Right renal cortex interstitium (tissue), 3 donors: ENCODE results near the gene WDR45B. TPM values are rescaled to one million over a fixed set of nuclear protein-coding genes. Genes with fewer than 3 reads are reported as not detected.
"Not testable (repeated sequence)": the region's sequence is repeated elsewhere in the genome, so short reads cannot be mapped to it uniquely, and the experiment has no call there.

Source experiments
- DNase-seq, 3 donors: peaks; one replicate each; pipeline ENCODE4 v3.0.0-alpha.2; 2013; ENCODE audit warnings: low read depth in 3 of 3, low spot score in 2 of 3
- polyA plus RNA-seq, 3 donors: library from polyadenylated mRNA; unstranded; fragments of 120-200 nt; gene quantifications; one replicate each; pipeline ENCODE4 v1.2.1, GENCODE V29; 2013; ENCODE audit not compliant: insufficient read length in 3 of 3

Gene WDR45B
- polyA plus RNA-seq, 3 donors = 88.7 to 98.3 (median 98.2) TPM

- no peak for DNase-seq
These were observed 10.7 kb upstream of the WDR45B start for GRCh38 chr17:82658796-82659452.

GRCh38 chr17:82658331-82658730 lies 10.1 kb upstream of the WDR45B start:
- no peak for DNase-seq

- DNase-seq = no peak
These were observed 9.7 kb upstream of the WDR45B start for GRCh38 chr17:82657926-82658325.

GRCh38 chr17:82656266-82656665 lies 8.0 kb upstream of the WDR45B start:
- DNase-seq = no peak

- DNase-seq = no peak
These were observed 7.3 kb upstream of the WDR45B start for GRCh38 chr17:82655523-82655922.

GRCh38 chr17:82655038-82655479 lies 6.8 kb upstream of the WDR45B start:
- no peak for DNase-seq

GRCh38 chr17:82654611-82655010 lies 6.4 kb upstream of the WDR45B start:
- DNase-seq = not testable (repeated sequence)

GRCh38 chr17:82653651-82654528 lies 5.6 kb upstream of the WDR45B start:
- no peak for DNase-seq

GRCh38 chr17:82650723-82651122 lies 2.5 kb upstream of the WDR45B start:
- no peak for DNase-seq

- DNase-seq = no peak
These were observed 1.4 kb upstream of the WDR45B start for GRCh38 chr17:82649501-82650261.

- no peak for DNase-seq
These were observed 593 bp upstream of the WDR45B start for GRCh38 chr17:82648742-82649331.

- DNase-seq = no peak
These were observed 565 bp downstream of the WDR45B start for GRCh38 chr17:82647593-82648164.

GRCh38 chr17:82645516-82645915 lies 2.7 kb downstream of the WDR45B start:
- no peak for DNase-seq

- no peak for DNase-seq
These were observed 4.1 kb downstream of the WDR45B start for GRCh38 chr17:82644148-82644547.

- no peak for DNase-seq
These were observed 6.2 kb downstream of the WDR45B start for GRCh38 chr17:82642022-82642421.

GRCh38 chr17:82640036-82640435 lies 8.2 kb downstream of the WDR45B start:
- no peak for DNase-seq

GRCh38 chr17:82639628-82640027 lies 8.6 kb downstream of the WDR45B start:
- DNase-seq = no peak

- no peak for DNase-seq
These were observed 10.0 kb downstream of the WDR45B start for GRCh38 chr17:82638183-82638773.

- DNase-seq = no peak
These were observed 11.3 kb downstream of the WDR45B start for GRCh38 chr17:82636626-82637598.
